Cardiac fibroblast (primary cell): ENCODE results near the gene ZBTB34.

Source experiments
- DNase-seq, 2 donors: peaks; one replicate each; pipeline versions ENCODE4 v3.0.0 to v3.0.0-alpha.2; 2010; ENCODE audit warnings: low read depth in 2 of 2
- H3K4me3 ChIP-seq, 2 donors: replicated peaks in 1 of 2; 1 replicate in 1 of 2; 2 replicates in 1 of 2; pipeline ENCODE4 v1.5.1; 2011; ENCODE audit warnings: low read depth in 2 of 2, low read length in 2 of 2, mild to moderate bottlenecking in 2 of 2, moderate library complexity in 1 of 2
- CTCF ChIP-seq: IDR thresholded peaks from one replicate; pipeline ENCODE4 v1.5.1; 2011; ENCODE audit warnings: low read depth, mild to moderate bottlenecking, low read length, inconsistent platforms

Gene ZBTB34

DNA sequence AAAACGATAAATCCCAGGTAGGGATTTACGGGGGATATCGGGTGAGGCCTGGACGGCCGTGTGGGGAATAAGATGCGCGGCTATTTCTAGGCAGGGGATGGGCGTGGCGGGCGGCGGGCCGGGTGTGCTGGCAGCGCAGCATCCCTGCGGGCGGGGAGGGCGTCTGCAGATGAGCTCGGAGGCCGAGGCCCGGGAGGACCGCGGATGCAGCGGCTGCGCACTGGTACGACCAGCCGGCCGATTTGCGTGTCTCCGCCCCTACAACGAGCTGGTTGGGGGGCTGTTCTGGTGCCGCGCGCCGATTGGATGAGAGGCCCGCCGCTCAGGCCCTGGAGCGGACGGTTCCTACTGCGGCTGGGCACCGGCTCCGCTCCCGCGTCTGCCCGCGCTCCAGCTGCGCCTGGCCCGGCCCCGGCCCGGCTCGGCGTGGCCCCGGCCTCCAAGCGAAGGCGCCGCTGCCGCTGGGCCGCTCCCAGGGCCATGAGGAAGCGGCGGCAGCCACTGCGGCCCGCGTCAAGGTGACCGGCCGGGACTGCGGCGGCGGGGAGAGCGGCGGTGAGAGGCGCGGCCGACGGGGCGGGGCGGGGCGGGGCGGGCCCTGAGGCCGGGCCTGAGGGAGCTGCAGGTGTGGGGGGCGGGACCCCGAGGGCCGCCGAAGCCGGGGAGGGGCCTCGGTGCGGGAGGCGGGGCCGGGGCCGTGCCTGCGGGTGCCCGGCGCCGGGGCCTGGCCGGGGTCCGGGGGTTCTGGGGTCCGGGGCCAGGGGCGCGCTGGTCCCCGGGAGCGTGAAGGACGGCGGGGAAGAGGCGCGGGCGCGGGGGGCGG, 54.2 kb downstream of the ZBTB34 start, which contains the start of gene RALGPS1:
RALGPS1 (plus strand) TSS at position 325 of the 823 bp plus-strand sequence. CDS start 47,508 bp downstream, outside the sequence.
- peak within 1 kb of the TSS; percentile 13 to 48 for H3K4me3 ChIP-seq
- no peak for TF ChIP-seq CTCF
- peak; percentile 92 to 95 for DNase-seq

DNA sequence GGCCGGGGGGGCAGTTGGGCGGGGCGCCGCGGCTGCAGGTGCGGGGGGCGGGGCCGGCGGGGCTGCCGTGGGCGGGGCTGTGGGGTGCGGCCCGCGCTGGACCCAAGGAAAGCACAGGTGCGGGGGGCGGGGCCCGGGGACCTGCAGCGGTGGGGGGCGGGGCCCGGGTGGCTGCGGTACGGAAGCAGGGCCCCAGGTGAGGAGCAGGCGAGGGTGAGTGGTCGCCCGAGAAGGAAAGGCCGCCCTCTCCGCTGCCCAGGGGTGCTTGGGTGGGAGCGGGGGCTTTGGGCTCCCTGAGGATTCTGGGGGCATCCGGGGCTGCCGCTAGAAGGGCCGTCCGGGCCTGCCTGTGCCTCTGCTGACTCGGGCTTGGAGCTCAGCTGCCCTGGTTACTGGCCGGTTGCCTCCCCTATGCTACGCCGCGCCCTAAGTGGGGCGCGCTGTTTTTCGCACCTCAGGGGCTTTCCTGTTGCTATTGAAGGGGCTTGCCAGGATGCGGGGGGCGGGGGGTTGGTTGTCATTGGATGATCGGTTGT, 54.9 kb downstream of the ZBTB34 start:
- no peak for TF ChIP-seq CTCF
- DNase-seq = no peak
- H3K4me3 ChIP-seq = peak overlapping the region in 1 of 2 donors; percentile 48

DNA sequence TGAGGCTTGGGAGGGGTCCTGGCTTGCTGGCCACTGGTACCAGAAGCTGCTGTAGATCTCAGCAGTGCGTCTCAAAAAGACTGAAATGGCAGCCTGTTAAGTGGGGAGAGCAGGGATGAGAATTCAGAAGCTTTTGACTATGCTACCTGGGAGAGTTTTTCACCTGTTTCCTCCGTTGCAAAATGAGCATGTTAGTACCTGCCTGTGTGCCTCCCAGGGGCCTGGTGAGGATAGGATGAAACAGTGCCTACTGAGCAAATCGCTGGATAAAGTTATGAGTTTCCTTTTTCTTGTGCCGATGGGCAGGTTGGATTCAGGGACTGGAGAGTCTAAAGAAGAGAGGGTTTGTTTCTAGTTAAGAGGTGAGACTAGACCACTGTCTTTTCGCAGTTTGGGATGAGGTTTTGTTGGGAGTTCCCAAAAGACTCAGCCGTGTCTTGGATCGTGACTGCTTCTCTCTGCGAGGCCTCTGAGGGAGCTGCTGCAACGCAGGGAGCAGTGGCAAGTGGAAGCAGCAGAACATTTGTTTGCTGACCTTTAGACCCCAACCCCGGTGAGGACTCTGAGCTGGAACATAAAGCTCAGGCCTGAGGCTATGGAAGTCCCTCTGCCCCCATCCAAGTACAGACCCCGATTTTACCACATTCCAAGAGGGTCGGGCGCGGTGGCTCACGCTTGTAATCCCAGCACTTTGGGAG, 55.6 kb downstream of the ZBTB34 start:
- H3K4me3 ChIP-seq = no peak overlapping the region
- no peak for DNase-seq
- no peak for TF ChIP-seq CTCF

DNA sequence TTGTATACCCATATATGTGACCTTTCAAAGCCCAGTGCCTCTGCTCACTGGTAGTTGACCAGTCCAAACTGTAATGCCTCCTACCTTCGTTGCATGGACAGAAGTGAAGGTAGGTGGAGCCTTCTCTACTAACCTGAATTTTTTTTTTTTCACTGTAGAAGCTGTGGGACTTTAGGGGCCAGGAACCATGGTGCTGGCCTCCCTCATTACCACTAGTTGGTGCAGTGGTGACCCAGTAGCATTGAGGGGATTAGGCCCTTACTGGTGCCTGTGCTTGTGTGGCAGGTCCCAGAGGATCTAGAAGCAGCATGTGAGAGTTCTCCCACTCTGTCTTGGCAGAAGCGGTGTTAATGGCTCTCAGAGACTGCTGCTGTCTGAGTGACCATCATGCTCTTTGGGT, 56.5 kb downstream of the ZBTB34 start:
- no peak overlapping the region for H3K4me3 ChIP-seq
- DNase-seq = no peak
- TF ChIP-seq CTCF = no peak

- no peak for DNase-seq
- no peak for TF ChIP-seq CTCF
- no peak overlapping the region for H3K4me3 ChIP-seq
Observed at GRCh38 chr9:126919193-126919592, 58.8 kb downstream of the ZBTB34 start.

- H3K4me3 ChIP-seq = no peak overlapping the region
- no peak for TF ChIP-seq CTCF
- DNase-seq = no peak
Observed at GRCh38 chr9:126925876-126926275, 65.4 kb downstream of the ZBTB34 start.
